Renal cortex interstitium (tissue), 11 donors: ENCODE data around the gene CHMP1B. TPM values are rescaled to one million over a fixed set of nuclear protein-coding genes. Genes with fewer than 3 reads are reported as not detected.
"Not testable (repeated sequence)": the region's sequence is repeated elsewhere in the genome, so short reads cannot be mapped to it uniquely, and the experiment has no call there.

ENCODE experiments used
- DNase-seq, 11 donors: peaks; one replicate each; pipeline ENCODE4 v3.0.0-alpha.2; 2013; ENCODE audit warnings: low read depth in 9 of 11, low spot score in 4 of 11; ENCODE audit errors: extremely low read depth in 1 of 11
- polyA plus RNA-seq, 3 donors: library from polyadenylated mRNA; unstranded; fragments of 120-200 nt; gene quantifications; one replicate each; pipeline ENCODE4 v1.2.1, GENCODE V29; 2013; ENCODE audit not compliant: insufficient read length in 3 of 3

Gene CHMP1B
- polyA plus RNA-seq, 3 donors, result 47.0 to 58.4 (median 49.1) TPM

DNA sequence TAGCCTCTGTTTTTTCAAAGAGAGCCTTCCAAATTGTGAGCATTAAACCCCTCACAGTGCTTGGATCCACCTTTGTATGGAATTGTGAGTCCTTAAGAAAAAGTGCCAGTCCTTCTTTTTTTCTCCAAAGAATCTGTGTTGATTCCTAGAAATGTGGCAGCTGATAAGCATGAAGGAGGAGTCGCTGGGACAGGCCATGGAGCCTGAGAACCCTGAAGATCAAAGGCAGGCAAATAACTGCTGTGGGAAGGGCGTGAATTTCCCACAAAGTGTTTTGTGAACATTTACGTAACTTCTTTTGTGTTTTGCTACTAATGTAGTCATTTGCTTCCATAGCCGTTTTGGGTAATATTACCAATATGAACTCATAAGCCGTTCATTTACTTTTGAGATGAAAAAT lies 27.7 kb upstream of the CHMP1B start:
- DNase-seq, result no peak

DNA sequence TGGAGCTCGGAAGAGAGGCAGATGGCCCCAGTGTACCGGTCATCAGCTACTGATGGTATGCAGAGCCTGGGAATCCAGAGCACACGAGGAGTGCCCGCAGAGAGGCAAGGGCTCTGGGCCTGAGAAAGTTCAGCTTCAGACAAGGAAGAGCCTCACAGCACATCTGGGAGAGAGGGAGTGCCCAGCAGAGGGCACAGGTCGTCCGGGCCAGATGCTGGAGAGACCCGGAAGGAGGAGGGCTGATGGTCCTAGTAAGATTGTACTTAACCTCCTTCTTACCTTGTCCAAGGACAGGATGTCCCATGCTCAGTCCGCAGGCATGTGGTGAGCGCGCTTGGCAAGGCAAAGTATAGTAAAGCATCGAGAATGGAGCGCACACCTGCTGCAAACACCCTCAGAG lies 24.4 kb upstream of the CHMP1B start:
- no peak for DNase-seq

DNA sequence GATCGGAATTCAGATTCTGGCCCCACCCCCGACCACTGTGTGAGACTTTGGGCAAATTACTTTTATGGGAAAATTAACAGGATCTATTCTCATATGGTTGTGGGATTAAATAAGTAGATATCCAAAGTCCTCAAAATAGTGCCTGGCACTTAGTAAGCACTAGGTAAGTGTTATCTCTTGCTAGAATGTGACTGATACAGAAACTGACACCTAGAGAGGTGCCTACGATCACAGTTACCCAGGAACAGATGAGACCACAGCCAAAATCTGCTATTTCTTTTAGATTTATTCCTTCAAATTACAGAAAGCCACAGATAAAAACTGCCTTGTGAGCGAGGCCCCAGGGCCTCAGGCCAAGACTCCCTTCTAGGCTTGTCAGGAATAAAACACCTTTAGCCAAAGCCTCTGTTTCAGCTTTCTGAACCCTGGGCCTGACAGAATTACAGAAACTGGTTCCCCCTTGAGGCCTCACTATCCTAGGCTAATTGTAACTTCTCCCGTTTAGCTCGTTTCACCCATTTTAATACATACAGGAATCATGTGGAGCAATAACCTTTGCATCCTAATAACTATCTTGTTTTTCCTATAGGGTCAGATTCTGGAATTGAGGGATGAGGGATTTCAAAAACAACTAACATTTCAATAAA lies 22.3 kb upstream of the CHMP1B start:
- no peak for DNase-seq

DNA sequence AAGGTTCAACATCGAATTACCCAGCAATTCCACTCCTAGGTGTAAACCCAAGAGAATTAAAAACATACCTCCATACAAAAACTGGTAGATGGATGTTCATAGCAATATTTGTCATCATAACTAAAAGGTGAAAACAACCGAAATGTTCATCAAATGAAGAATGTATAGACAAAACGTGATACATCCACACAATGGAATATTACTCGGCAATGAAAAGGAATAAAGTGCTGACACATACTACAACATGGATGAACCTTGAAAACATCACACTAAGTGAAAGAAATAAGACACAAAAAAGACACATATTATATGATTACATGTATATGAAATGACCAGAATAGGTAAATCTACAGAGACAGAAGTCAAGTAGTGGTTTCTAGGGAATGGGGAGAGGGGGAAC lies 20.6 kb upstream of the CHMP1B start:
- DNase-seq, result no peak

DNA sequence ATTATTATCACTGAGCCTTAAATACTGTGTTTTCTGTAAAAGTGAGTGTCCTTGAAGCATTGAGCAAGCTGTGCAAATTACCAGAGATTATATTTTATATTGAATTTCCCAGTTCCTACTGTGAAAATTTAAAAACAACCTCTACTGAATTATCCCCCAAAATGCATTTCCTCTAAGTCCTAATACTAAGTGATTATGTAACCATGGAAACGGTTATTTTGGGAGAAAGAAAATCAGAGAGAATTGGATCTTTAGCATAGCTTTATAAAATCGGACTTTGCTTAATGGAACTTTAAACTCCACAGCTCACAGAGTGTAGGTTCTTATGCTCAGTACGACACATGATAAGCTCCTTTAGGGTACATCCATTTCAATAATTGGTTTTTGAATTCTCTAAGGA lies 19.3 kb upstream of the CHMP1B start:
- DNase-seq, result no peak

DNA sequence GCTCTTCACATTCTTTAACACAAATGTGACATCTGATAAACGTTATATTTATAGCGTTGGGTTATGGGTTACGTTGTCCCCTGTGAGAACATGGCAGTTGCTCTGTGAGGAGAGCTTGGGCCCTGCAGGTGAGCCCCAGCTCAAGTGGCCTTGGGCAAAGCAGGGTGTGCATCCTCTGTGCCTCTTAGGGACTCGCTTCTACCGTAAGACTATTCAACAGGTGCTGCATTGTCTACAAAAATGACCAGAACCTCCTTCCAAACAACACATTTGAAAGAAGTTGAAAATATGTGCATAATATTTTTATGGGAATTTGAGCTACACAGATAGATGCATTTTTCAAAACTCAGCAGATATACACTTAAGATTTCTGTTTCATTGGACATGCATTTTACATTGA lies 16.4 kb upstream of the CHMP1B start:
- no peak for DNase-seq

DNA sequence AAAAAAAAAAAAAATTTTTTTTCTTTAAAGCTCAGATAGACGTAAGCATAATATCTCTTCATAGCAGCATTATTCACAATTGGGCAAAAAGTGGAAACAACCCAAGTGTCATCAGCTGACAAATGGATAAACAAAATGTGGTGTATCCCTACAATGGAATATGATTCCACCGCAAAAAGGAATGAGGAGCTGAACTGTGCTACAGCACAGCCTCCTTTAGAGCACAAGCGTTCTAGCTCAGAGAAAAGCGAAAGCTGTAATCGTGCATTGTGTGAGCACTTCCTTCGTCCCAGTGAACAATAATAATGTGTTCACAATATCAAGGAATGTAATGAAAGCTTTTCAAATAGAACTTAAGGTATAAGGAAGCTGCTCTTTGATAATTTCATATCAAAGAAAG lies 11.7 kb upstream of the CHMP1B start:
- DNase-seq, result no peak

DNA sequence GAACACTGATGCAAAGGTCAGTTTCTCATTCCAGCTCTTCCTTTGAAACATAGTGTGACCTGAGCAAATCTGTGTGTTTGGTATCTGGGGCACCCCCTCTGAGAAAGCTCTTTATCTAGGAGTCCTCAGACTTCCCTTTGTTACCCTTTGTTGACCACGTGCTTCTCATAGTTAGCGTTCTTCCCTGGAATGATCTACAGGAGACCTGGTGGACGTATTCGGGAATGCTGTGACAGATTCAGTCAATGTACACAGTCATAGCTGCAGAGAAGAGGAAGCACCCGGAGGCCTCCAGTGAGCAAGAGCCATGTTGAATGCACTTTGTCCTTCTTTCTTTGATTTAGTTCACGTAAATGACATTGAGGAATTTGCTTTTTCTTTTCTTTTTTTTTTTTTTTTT lies 10.7 kb upstream of the CHMP1B start:
- DNase-seq, result no peak

DNA sequence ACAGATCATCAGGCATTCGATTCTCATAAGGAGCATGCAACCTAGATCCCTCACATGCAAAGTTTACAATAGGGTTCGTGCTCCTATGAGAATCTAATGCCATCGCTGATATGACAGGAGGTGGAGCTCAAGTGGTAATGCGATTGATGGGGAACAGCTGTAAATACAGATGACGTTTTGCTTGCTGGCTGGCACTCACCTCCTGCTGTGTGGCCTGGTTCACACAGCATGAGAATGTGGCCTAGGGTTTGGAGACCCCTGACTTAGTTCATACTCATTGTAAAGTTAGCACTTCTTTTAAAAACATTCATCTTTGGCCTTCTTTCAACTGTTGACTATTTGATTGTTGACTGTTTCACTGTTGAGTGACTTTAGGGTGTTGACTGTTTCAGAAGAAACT lies 8.7 kb upstream of the CHMP1B start:
- DNase-seq, result no peak

DNA sequence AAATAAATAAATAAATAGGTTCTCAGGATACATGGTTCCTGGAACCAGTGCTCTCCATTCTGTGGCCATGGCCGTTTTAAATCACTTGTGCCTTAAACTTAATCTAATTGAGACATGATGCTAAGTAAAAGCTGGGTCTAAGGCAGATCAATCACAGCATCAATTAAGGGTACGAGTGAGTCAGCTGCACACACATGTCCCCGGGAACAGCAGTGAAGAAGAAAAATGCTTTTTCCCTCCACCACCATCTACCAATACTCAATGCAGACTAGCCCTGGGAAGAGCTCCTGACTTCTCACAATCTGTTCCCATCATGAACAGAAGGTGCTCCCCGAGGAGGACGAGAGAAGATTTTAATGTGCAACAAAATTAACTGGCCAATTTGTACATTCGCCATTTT lies 6.8 kb upstream of the CHMP1B start:
- no peak for DNase-seq

DNA sequence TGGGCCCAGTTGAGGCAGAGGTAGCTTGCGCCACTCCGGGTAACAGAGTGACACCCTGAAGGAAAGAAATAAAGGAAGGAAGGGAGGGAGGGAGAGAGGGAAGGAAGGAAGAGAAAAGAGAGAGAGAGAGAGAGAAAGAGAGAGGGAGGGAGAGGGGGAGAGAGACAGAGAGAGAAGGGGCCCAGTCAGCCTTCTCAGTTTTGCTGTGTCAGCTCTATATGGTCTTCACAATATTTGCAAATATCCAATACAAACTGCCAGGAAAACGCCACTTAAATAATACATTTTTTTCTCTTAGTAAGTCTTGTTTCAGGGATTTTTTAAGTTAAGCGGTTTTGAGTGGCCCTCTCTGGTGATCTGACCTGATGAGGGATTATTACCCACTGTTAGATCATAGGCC lies 5.6 kb upstream of the CHMP1B start:
- DNase-seq, result no peak

DNA sequence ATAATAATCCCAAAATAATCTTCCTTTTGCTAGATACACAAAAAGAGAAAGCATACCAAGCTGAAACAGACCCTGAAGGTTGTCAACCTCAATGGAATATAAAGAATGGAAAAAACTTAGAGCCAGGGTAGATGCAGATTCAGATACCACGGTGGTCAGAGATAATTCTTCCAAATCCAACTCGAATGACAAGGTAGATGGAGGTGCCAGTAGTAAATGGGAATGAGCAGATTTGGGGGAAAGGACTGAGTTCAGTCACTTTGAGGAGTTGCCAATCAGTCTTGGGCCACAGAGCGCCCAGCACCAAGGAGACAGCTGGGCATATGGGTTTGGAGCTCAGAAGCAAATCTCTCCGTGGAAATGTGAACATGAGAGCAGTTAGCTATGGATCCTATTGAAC lies 3.4 kb upstream of the CHMP1B start:
- DNase-seq, result no peak

DNA sequence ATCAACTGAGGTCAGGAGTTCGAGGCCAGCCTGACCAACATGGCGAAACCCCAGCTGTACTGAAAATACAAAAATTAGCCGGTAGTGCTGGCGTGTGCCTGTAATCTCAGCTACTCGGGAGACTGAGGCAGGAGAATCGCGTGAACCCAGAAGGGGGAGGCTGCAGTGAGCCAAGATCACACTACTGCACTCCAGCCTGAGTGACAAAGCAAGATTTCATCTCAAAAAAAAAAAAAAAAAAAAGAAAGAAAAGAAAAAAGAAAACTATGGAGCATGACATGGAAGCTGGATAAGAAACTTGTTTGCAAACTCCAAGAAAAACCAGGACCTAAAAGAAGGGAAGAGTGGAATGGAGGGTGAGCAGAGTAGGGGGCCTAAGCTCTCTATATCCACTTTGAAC lies 1.9 kb upstream of the CHMP1B start:
- no peak for DNase-seq

DNA sequence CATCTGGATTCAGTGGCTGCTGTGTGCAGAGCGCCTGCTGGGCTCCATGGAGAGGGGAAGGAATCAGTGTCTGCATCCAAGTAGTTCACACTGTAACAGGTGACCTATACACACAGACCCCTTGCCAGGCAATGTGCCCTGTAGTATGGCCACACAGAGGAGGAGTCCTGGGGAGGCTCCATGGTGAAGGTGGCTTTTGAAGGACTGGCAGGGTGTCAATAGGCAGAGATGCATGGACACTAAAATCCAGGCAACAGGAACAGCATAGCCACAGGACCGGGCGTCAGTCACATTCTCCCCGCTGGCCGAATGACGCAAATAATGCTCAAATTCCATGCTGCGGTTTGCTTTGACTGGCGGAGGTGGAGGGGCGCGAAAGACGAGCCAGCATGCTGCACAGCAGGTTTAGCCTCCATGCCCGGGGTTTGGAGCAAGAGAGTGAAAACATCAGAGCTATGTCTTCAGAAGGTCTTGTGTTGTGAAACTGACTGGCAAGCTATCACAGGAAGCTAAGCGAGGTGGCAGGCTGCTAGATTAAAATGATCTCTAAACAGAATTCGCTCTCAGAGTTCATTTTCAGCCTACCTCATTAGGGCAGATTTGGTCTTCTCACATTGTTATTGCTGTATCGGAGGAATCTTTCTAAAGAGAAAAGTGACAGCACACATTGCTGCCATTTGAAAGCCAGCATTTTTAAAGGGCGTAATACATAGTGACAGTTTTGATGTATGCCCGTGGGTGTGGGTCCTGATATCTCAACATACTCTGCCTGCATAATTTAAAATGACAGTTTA lies 1.2 kb upstream of the CHMP1B start:
- peak in 7 of 11 donors; percentile 22 to 56 (median 48) for DNase-seq

DNA sequence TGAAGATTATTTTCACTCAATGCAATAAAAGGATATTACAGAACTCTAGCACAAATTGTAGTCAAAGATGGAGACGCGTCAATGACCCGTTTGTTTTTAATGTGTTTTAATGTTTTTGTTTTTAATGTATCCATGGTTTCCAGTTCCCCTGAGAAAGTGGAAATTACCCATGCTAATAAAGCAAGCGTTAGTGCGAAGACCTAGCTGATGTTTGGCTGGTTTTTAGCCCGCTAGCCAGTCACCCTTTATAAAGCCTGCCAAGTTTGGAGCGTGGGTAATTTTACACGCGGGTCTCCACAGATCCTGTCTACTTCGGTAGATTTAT lies 430 bp upstream of the CHMP1B start:
- DNase-seq, result peak in 4 of 11 donors; percentile 30 to 64 (median 42)

DNA sequence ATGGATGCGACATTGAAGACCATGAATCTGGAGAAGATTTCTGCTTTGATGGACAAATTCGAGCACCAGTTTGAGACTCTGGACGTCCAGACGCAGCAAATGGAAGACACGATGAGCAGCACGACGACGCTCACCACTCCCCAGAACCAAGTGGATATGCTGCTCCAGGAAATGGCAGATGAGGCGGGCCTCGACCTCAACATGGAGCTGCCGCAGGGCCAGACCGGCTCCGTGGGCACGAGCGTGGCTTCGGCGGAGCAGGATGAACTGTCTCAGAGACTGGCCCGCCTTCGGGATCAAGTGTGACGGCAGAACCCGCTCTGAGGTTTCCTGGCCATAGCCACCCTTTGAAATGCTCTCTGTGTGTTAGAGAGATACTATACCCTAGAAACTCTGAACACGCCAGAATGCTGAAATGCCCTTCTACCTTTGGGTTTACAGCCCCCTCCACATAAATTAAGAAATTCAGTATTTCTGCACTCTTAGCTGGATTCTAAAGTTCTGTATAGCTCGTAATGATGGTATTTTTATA lies 659 bp downstream of the CHMP1B start:
- peak in 4 of 11 donors; percentile 11 to 45 (median 24) for DNase-seq

DNA sequence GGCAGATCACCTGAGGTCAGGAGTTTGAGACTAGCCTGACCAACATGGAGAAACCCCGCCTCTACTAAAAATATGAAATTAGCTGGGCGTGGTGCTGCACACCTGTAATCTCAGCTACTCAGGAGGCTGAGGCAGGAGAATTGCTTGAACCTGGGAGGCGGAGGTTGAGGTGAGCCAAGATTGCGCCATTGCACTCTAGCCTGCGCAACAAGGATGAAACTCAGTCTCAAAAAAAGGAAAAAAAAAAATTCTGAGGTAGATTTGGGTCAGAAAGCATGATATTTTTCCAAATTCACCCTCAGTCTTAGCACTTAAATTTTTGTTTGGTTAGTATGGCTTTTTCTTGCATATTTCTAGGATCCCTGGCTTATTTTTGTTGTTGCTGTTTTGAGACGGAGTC lies 3.3 kb downstream of the CHMP1B start:
- DNase-seq, result not testable (repeated sequence)

DNA sequence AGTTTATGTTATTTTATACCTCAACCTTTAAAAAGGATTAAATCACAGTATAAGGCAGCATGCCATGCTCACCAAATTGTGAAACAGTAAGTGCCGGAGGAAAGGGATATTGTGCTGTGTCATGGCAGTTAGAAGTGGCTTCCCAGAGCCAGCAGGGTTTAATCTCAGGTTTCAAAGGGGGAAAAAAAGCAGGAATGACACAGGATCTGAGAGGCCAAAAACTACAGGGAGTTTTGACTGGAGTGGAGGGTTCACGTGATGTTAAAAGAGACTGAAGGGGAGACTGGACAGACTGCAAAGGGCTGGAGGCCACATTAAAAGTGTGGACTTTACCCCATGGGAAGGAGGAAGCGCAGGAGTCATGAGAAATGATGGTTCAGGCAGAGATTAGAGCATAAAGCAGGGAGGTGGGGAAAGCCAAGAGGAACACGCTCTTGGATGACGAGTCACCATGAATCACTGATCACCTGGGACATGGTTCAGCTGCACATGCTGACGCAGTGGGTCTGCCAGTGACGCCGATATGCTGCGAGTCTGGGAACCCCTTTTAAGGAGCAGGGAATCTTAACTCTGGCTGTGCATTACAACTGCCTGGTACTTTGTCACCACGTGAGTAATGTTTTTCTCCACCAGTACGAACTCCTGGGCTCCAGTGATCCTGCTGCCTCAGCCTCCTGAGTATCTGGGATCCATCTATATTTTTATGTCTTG lies 6.1 kb downstream of the CHMP1B start:
- peak in 8 of 11 donors; percentile 20 to 65 (median 45) for DNase-seq

DNA sequence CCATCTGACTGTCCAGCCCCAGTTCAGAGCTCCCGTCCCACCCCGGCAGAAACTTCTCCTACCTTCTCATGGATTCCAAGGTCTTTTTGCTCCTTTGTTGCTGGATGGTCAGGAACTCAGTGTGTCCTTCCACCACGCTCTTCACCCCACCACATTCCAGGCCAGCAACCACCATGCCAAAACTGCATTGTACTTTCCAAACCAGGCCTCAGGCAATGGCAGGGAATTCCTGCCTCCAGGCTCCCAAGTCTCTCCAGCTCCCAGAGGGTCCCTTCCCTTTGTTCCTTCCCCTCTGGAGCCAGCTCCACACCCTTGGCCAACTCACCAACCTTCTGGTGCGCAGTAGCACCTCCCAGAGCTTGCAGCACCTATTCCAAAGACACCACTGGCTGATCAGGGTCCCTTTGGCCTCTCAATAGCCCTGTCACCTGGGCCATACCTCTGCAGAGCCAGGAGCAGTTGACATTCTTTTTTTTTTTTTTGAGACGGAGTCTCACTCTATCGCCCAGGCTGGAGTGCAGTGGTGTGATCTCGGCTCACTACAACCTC lies 8.1 kb downstream of the CHMP1B start:
- no peak for DNase-seq

DNA sequence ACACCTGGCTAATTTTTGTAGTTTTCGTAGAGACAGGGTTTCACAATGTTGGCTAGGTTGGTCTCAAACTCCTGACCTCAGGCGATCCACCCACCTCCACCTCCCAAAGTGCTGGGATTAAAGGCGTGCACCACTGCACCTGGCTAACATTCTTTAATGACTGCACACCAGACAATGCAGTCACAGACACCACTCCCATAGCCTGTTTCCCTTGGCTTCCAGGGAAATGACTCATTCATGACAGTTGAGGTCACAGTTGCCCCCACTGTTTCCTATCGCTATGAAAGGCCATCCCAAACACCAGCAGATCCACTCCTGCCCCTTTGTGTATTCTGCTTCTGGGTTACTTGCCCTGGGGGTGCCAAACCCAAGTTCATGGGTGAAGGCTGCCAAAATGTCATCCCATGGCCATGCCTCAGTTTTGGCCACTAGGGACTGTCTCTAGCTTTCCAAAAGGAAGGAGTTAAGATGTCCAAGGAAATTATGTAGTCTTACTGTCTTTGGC lies 8.7 kb downstream of the CHMP1B start:
- DNase-seq, result no peak
